Ovary (tissue), 3 donors: ENCODE results near the gene TRIL.

Experiments
- CTCF ChIP-seq, 3 donors: fragments of 450-650 bp in 2 of 3; fragments of 200-600 bp in 1 of 3; IDR thresholded peaks; one replicate each; pipeline versions ENCODE4 v1.5.1 to v1.8.0; 2016 to 2022; ENCODE audit warnings: antibody characterized with exemption in 3 of 3, mild to moderate bottlenecking in 1 of 3
- EP300 ChIP-seq: sonication (generic); formaldehyde crosslinking; IDR thresholded peaks from one replicate; pipeline ENCODE4 v1.6.1; 2017; ENCODE audit warnings: antibody characterized with exemption
- donor health status: DM: no; HTN: no; CAD: no.

- TF ChIP-seq CTCF (IDR thresholded peaks at IDR 0.05) (no peak), EP300 (no peak)
Observed at GRCh38 chr7:28931565-28931964, 26.6 kb downstream of the TRIL start.
